Fibroblast of lung (primary cell): ENCODE measurements around the gene PTPRM. TPM values are rescaled to one million over a fixed set of nuclear protein-coding genes. Genes with fewer than 3 reads are reported as not detected.

ENCODE experiments used
- DNase-seq, 2 donors: peaks; one replicate each; pipeline versions ENCODE4 v3.0.0 to v3.0.0-alpha.2; 2010; ENCODE audit warnings: low read depth in 2 of 2
- H2AFZ ChIP-seq: 2 replicates; pipeline ENCODE4 v1.5.1; 2012; ENCODE audit warnings: low read length, control low read depth, inconsistent platforms
- H3K27ac ChIP-seq: 2 replicates; pipeline ENCODE4 v1.5.1; 2011; ENCODE audit warnings: low read length, control low read depth; ENCODE audit not compliant: insufficient read depth
- H3K27me3 ChIP-seq: 2 replicates; pipeline ENCODE4 v1.5.1; 2011; ENCODE audit warnings: mild to moderate bottlenecking, low read length; ENCODE audit not compliant: control insufficient read depth, insufficient read depth
- H3K36me3 ChIP-seq: 2 replicates; pipeline ENCODE4 v1.5.1; 2011; ENCODE audit warnings: low read length; ENCODE audit not compliant: control insufficient read depth, insufficient read depth
- H3K4me1 ChIP-seq: 2 replicates; pipeline ENCODE4 v1.5.1; 2011; ENCODE audit warnings: low read length; ENCODE audit not compliant: control insufficient read depth, insufficient read depth; ENCODE audit errors: extremely low read depth
- H3K4me2 ChIP-seq: 2 replicates; pipeline ENCODE4 v1.5.1; 2011; ENCODE audit warnings: low read length, control low read depth; ENCODE audit not compliant: insufficient read depth; ENCODE audit errors: extremely low read depth
- H3K4me3 ChIP-seq, 4 experiments: fragments of 200-600 bp in 1 of 4; sonication (generic) in 1 of 4; replicated peaks in 1 of 4; 2 replicates each; pipeline ENCODE4 v1.5.1; 2011 to 2016; ENCODE audit warnings: low read length in 4 of 4, low read depth in 3 of 4, mild to moderate bottlenecking in 3 of 4, control low read depth in 2 of 4, inconsistent platforms in 1 of 4, mixed read lengths in 1 of 4; ENCODE audit not compliant: insufficient read depth in 1 of 4; ENCODE audit errors: control extremely low read depth in 1 of 4
- H3K79me2 ChIP-seq: 2 replicates; pipeline ENCODE4 v1.5.1; 2012; ENCODE audit warnings: mild to moderate bottlenecking, low read length, inconsistent platforms; ENCODE audit not compliant: control insufficient read depth, insufficient read depth
- H3K9ac ChIP-seq: 2 replicates; pipeline ENCODE4 v1.5.1; 2011; ENCODE audit warnings: mild to moderate bottlenecking, low read length, control low read depth; ENCODE audit not compliant: insufficient read depth
- H3K9me3 ChIP-seq: 2 replicates; pipeline ENCODE4 v1.5.1; 2012; ENCODE audit warnings: low read depth, low read length; ENCODE audit not compliant: control insufficient read depth, insufficient read depth
- H4K20me1 ChIP-seq: 2 replicates; pipeline ENCODE4 v1.5.1; 2011; ENCODE audit warnings: low read length; ENCODE audit not compliant: control insufficient read depth, insufficient read depth; ENCODE audit errors: extremely low read depth
- CTCF ChIP-seq, 2 donors: IDR thresholded peaks in 1 of 2; conservative IDR thresholded peaks in 1 of 2; 1 replicate in 1 of 2; 2 replicates in 1 of 2; pipeline ENCODE4 v1.5.1; 2011 to 2012; ENCODE audit warnings: low read length in 2 of 2, control low read depth in 1 of 2, inconsistent platforms in 1 of 2, low read depth in 1 of 2, mild to moderate bottlenecking in 1 of 2
- EZH2 ChIP-seq: IDR thresholded peaks from 2 replicates; pipeline ENCODE4 v1.5.1; 2012; ENCODE audit warnings: low read length, control low read depth, mild to moderate bottlenecking; ENCODE audit errors: missing control alignments
- polyA plus RNA-seq, 2 donors: library from polyadenylated mRNA; depleted of rRNA in 1 of 2; stranded (reverse) in 1 of 2; unstranded in 1 of 2; fragments of >200 nt; gene quantifications; 2 replicates each; pipeline ENCODE4 v1.2.1, GENCODE V29; 2011 to 2012; ENCODE audit warnings: missing spikeins in 1 of 2
- total RNA-seq: library from RNA; depleted of rRNA; stranded (reverse); fragments of >200 nt; gene quantifications from 2 replicates; pipeline ENCODE4 v1.2.1, GENCODE V29; 2014

PTPRM gene
- total and polyA plus RNA-seq, 2 donors (not counting 1 experiment from before 2014, with no cell fraction given), result 86.6 to 87.0 TPM

GRCh38 chr18:8413751-8414150, 846.6 kb downstream of the PTPRM start:
- no peaks in the 10 kb centered on the region for H3K4me1 ChIP-seq
- DNase-seq, result no peak
- H3K9ac ChIP-seq, result no peak overlapping the region
- peaks cover 9% of the 10 kb centered on the region for H3K27me3 ChIP-seq
- no peaks in the 10 kb centered on the region for H3K79me2 ChIP-seq
- no peaks in the 10 kb centered on the region for H4K20me1 ChIP-seq
- H3K9me3 ChIP-seq, result no peaks in the 10 kb centered on the region
- no peak overlapping the region for H3K27ac ChIP-seq
- TF ChIP-seq CTCF (conservative IDR thresholded peaks at IDR 0.05 in 1 of 2, IDR thresholded peaks at IDR 0.05 in 1 of 2; ENCODE audit: low read depth in 1 of 2, low read length in 2 of 2) (no peak), EZH2 (no peak)
- H3K4me2 ChIP-seq, result no peak overlapping the region
- no peak overlapping the region for H3K4me3 ChIP-seq
- no peak overlapping the region for H2AFZ ChIP-seq
- no peaks in the 10 kb centered on the region for H3K36me3 ChIP-seq

GRCh38 chr18:8416212-8417019, 849.3 kb downstream of the PTPRM start:
- H3K36me3 ChIP-seq, result no peaks in the 10 kb centered on the region
- no peak overlapping the region for H2AFZ ChIP-seq
- DNase-seq, result peak in 1 of 2 donors; percentile 6
- no peaks in the 10 kb centered on the region for H3K9me3 ChIP-seq
- H3K79me2 ChIP-seq, result no peaks in the 10 kb centered on the region
- H3K4me2 ChIP-seq, result no peak overlapping the region
- H3K9ac ChIP-seq, result no peak overlapping the region
- H3K4me1 ChIP-seq, result no peaks in the 10 kb centered on the region
- no peak overlapping the region for H3K4me3 ChIP-seq
- no peak overlapping the region for H3K27ac ChIP-seq
- H4K20me1 ChIP-seq, result no peaks in the 10 kb centered on the region
- H3K27me3 ChIP-seq, result peaks cover 9% of the 10 kb centered on the region
- TF ChIP-seq EZH2 (no peak), CTCF (conservative IDR thresholded peaks at IDR 0.05 in 1 of 2, IDR thresholded peaks at IDR 0.05 in 1 of 2; ENCODE audit: low read depth in 1 of 2, low read length in 2 of 2) (no peak)

- Histone ChIP-seq H3K4me1 (no peaks in the 10 kb centered on the region), H3K36me3 (no peaks in the 10 kb centered on the region), H3K79me2 (no peaks in the 10 kb centered on the region), H3K27ac (no peak overlapping the region), H3K9ac (no peak overlapping the region), H4K20me1 (no peaks in the 10 kb centered on the region), H3K9me3 (no peaks in the 10 kb centered on the region), H2AFZ (no peak overlapping the region), H3K4me2 (no peak overlapping the region), H3K4me3 (no peak overlapping the region), H3K27me3 (no peaks in the 10 kb centered on the region)
- TF ChIP-seq CTCF (conservative IDR thresholded peaks at IDR 0.05 in 1 of 2, IDR thresholded peaks at IDR 0.05 in 1 of 2; ENCODE audit: low read depth in 1 of 2, low read length in 2 of 2) (no peak), EZH2 (no peak)
- no peak for DNase-seq
Measured at GRCh38 chr18:8422391-8422790, 855.3 kb downstream of the PTPRM start.
